Suppressor macrophage (primary cell): ENCODE data around the gene SEM1.
A peak's percentile ranks its signal among the peaks of the same experiment; 100 is the strongest.
"Not testable (repeated sequence)": the region's sequence is repeated elsewhere in the genome, so short reads cannot be mapped to it uniquely, and the experiment has no call there.

Experiments used
- DNase-seq, 4 experiments: peaks; one replicate each; pipeline ENCODE4 v3.0.0-alpha.2; 2020 to 2022
- total RNA-seq, 17 experiments: gene quantifications; one replicate each; lab custom pipeline; 2026; ENCODE audit warnings: mixed read lengths in 6 of 17, inconsistent platforms in 3 of 17; lab: John Stamatoyannopoulos, UW

Gene SEM1
- 13.2 to 39.8 (median 31.9) reads per million in 17 experiments for total RNA-seq

GRCh38 chr7:96709381-96710228 lies at the start of gene SEM1:
Gene SEM1 (minus strand): TSS chr7:96709846. CDS start chr7:96709763, 83 bp downstream.
- peak; percentile 85 to 92 (median 88) for DNase-seq

- DNase-seq, result not testable (repeated sequence)
These were observed 48.2 kb upstream of the SEM1 start for GRCh38 chr7:96757880-96758279.

GRCh38 chr7:96747418-96747940 lies 37.8 kb upstream of the SEM1 start:
- DNase-seq, result no peak

GRCh38 chr7:96740130-96740529 lies 30.5 kb upstream of the SEM1 start:
- DNase-seq, result no peak

GRCh38 chr7:96739609-96740008 lies 30.0 kb upstream of the SEM1 start:
- DNase-seq, result no peak

- no peak for DNase-seq
These were observed 29.5 kb upstream of the SEM1 start for GRCh38 chr7:96739167-96739566.

- DNase-seq, result no peak
These were observed 29.1 kb upstream of the SEM1 start for GRCh38 chr7:96738705-96739104.

GRCh38 chr7:96737545-96738050 lies 28.0 kb upstream of the SEM1 start:
- DNase-seq, result no peak

GRCh38 chr7:96734343-96734742 lies 24.7 kb upstream of the SEM1 start:
- no peak for DNase-seq

GRCh38 chr7:96729820-96730219 lies 20.2 kb upstream of the SEM1 start:
- DNase-seq, result no peak

GRCh38 chr7:96728139-96728538 lies 18.5 kb upstream of the SEM1 start:
- no peak for DNase-seq

- no peak for DNase-seq
These were observed 18.0 kb upstream of the SEM1 start for GRCh38 chr7:96727534-96728088.

- no peak for DNase-seq
These were observed 14.0 kb upstream of the SEM1 start for GRCh38 chr7:96723622-96724021.

- DNase-seq, result not testable (repeated sequence)
These were observed 13.3 kb upstream of the SEM1 start for GRCh38 chr7:96722928-96723327.

- DNase-seq, result no peak
These were observed 11.2 kb upstream of the SEM1 start for GRCh38 chr7:96720843-96721242.

- no peak for DNase-seq
These were observed 9.5 kb upstream of the SEM1 start for GRCh38 chr7:96719164-96719563.

- DNase-seq, result no peak
These were observed 8.7 kb upstream of the SEM1 start for GRCh38 chr7:96718107-96719003.

GRCh38 chr7:96713037-96713436 lies 3.4 kb upstream of the SEM1 start:
- DNase-seq, result no peak

- DNase-seq, result no peak
These were observed 898 bp upstream of the SEM1 start for GRCh38 chr7:96710544-96710943.

GRCh38 chr7:96708872-96709271 lies 774 bp downstream of the SEM1 start:
- DNase-seq, result peak in 1 of 4 experiments; percentile 2

- no peak for DNase-seq
These were observed 1.5 kb downstream of the SEM1 start for GRCh38 chr7:96707901-96708774.

GRCh38 chr7:96701258-96701657 lies 8.4 kb downstream of the SEM1 start:
- no peak for DNase-seq
